Subcutaneous abdominal adipose tissue (tissue), 5 donors: Measurements from ENCODE around the gene CEACAM5.
"Not testable (repeated sequence)": the region's sequence is repeated elsewhere in the genome, so short reads cannot be mapped to it uniquely, and the experiment has no call there.

ENCODE experiments used
- H3K27ac ChIP-seq: one replicate; pipeline ENCODE4 v1.7.0; 2013; ENCODE audit warnings: low read depth, mild to moderate bottlenecking, inconsistent platforms, low read length, moderate library complexity
- H3K27me3 ChIP-seq, 5 donors: one replicate each; pipeline ENCODE4 v1.7.0; 2013; ENCODE audit warnings: low read length in 5 of 5, inconsistent platforms in 1 of 5; ENCODE audit not compliant: control insufficient read depth in 5 of 5, insufficient read depth in 4 of 5
- H3K36me3 ChIP-seq, 5 donors: one replicate each; pipeline ENCODE4 v1.7.0; 2013; ENCODE audit warnings: low read length in 5 of 5; ENCODE audit not compliant: control insufficient read depth in 5 of 5, insufficient read depth in 5 of 5
- H3K4me1 ChIP-seq, 5 donors: one replicate each; pipeline ENCODE4 v1.7.0; 2013; ENCODE audit warnings: low read length in 5 of 5, mild to moderate bottlenecking in 3 of 5, moderate library complexity in 1 of 5; ENCODE audit not compliant: control insufficient read depth in 5 of 5, insufficient read depth in 5 of 5
- H3K4me3 ChIP-seq, 5 donors: one replicate each; pipeline ENCODE4 v1.7.0; 2013; ENCODE audit warnings: low read length in 5 of 5, low read depth in 1 of 5
- H3K9ac ChIP-seq, 5 donors: one replicate each; pipeline ENCODE4 v1.7.0; 2013; ENCODE audit warnings: low read length in 5 of 5, mild to moderate bottlenecking in 4 of 5, moderate library complexity in 3 of 5
- H3K9me3 ChIP-seq, 5 donors: one replicate each; pipeline ENCODE4 v1.7.0; 2013; ENCODE audit warnings: low read length in 5 of 5; ENCODE audit not compliant: control insufficient read depth in 5 of 5
- donor health status: healthy.
- donor health status: healthy.
- donor health status: healthy.
- donor health status: healthy.
- donor health status: healthy.

CEACAM5 gene

DNA sequence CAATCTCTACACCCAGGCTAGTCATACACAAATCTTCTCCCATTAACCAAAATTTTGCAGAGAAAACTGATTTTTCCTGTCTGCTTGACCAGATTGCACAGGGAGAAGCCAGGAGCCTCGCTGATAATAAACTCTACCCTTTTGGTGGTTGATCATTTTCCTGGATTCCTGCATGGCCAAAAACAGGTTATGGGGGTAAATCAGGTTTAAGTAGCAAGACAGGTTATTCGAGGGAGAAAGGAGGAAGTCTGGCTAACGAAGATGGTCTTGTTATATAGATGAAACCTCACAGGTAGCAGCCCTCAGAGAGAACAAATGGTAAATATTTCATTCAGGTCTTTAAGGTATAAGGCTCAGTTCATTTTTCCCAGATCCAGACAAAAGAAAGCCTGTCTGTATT is 30.9 kb downstream of the CEACAM5 start:
- no peaks in the 10 kb centered on the region for H3K36me3 ChIP-seq
- H3K9ac ChIP-seq = no peak overlapping the region
- no peak overlapping the region for H3K27ac ChIP-seq
- no peaks in the 10 kb centered on the region for H3K4me1 ChIP-seq
- H3K9me3 ChIP-seq = no peaks in the 10 kb centered on the region
- H3K27me3 ChIP-seq = peaks cover 0 to 3% (median 2%) of the 10 kb centered on the region in 5 donors
- no peak overlapping the region for H3K4me3 ChIP-seq

DNA sequence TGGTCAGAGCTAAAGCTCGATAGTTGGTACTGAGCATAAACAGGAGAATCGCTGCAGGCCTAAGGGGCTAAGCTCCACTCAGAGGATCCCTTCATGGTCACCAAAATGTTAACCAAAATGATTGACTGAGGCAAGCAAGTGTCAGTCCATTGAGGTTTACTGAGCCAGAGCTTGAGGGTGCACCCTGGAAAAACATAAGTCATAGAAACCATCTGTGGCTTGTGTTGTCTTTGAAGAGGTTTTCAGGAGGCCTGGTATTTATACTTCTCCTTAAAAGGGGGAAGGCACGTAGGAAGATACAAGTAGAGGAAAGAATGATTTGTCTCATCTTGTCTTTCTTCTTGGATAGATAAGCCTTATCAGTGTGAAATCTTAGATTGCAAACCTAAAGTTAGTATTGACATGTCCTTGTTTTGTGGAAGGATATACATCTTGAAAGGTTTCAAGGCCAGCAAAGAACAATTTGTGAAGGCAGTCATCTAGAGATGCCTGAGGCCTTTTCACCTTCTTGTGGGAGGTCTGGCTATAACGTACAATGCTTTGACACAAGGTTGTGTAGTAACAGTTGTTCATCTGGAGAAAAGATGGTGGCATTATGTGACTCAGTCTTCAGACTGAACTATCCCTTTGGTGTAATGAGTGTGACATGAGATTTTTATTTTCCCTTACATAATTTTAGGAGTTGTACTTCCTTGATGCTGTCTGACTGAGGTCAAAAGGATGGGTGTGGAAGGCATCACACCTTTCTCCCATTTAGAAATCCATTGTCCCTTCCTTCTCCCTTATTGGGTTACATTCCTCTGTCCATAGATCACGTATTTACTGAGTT is 32.2 kb downstream of the CEACAM5 start:
- Histone ChIP-seq H3K36me3 (no peaks in the 10 kb centered on the region), H3K9ac (no peak overlapping the region), H3K4me1 (no peaks in the 10 kb centered on the region), H3K27me3 (peaks cover 0 to 7% (median 6%) of the 10 kb centered on the region in 5 donors), H3K4me3 (no peak overlapping the region), H3K9me3 (no peaks in the 10 kb centered on the region), H3K27ac (no peak overlapping the region)

DNA sequence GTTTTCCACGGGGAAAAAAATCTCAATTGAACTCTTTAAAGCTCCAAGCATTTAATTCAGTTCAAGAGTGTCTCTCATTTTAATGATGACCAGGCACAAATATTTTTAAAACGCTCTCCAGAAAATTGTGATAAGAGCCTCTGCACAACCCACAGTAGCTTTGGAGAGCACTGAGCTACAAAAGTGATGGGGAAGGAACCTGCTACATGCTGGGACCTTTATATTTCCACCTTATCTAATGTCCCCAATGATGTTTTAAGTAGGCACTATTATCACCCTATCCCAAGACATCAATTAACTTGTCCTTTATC is 32.8 kb downstream of the CEACAM5 start:
- no peaks in the 10 kb centered on the region for H3K36me3 ChIP-seq
- no peak overlapping the region for H3K4me3 ChIP-seq
- no peak overlapping the region for H3K27ac ChIP-seq
- H3K27me3 ChIP-seq = peaks cover 0 to 13% (median 6%) of the 10 kb centered on the region in 5 donors
- no peaks in the 10 kb centered on the region for H3K4me1 ChIP-seq
- no peaks in the 10 kb centered on the region for H3K9me3 ChIP-seq
- H3K9ac ChIP-seq = no peak overlapping the region

DNA sequence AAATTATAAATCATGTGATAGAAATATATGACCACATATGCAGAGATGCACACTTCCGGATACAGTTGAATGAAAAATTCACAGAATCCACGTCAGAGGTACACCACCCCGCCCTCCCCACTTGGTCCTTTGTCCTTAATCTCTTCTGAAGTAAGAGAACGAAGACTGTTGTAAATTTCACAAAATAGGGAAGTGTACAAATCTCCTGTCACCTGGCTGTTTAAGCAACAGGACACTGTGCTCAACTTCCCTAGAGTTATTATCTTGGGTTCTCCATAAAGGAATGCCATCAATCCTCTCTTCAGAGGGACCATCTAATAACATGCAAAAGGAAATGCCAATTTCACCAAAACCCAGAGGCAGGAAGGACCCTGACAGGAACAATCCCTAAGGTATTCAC is 36.4 kb downstream of the CEACAM5 start:
- no peak overlapping the region for H3K4me3 ChIP-seq
- H3K27me3 ChIP-seq = peaks cover 7 to 26% (median 8%) of the 10 kb centered on the region in 5 donors
- no peak overlapping the region for H3K27ac ChIP-seq
- no peaks in the 10 kb centered on the region for H3K9me3 ChIP-seq
- no peak overlapping the region for H3K9ac ChIP-seq
- H3K4me1 ChIP-seq = no peaks in the 10 kb centered on the region
- no peaks in the 10 kb centered on the region for H3K36me3 ChIP-seq

DNA sequence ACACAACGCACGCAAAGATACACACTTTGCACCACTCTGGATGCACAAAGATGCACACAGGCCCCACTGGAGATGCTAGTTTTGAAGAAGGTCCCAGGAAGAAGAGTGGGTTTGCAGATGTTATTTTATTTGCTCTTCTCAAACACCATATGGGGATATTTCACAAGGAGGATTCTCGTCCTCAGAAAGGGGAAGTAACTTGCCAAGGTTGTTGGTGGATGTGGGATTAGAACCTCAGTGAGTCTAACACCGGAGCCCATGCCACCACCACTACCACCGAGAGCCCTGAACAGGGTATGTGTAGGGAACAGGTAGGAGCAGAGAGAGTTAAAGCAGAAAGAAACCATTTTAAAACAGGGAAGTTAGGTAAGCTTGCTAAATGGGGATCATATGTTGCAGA is 37.3 kb downstream of the CEACAM5 start:
- no peak overlapping the region for H3K4me3 ChIP-seq
- H3K36me3 ChIP-seq = no peaks in the 10 kb centered on the region
- no peaks in the 10 kb centered on the region for H3K4me1 ChIP-seq
- H3K27me3 ChIP-seq = peaks cover 7 to 30% (median 10%) of the 10 kb centered on the region in 5 donors
- H3K9me3 ChIP-seq = no peaks in the 10 kb centered on the region
- H3K27ac ChIP-seq = no peak overlapping the region
- no peak overlapping the region for H3K9ac ChIP-seq

DNA sequence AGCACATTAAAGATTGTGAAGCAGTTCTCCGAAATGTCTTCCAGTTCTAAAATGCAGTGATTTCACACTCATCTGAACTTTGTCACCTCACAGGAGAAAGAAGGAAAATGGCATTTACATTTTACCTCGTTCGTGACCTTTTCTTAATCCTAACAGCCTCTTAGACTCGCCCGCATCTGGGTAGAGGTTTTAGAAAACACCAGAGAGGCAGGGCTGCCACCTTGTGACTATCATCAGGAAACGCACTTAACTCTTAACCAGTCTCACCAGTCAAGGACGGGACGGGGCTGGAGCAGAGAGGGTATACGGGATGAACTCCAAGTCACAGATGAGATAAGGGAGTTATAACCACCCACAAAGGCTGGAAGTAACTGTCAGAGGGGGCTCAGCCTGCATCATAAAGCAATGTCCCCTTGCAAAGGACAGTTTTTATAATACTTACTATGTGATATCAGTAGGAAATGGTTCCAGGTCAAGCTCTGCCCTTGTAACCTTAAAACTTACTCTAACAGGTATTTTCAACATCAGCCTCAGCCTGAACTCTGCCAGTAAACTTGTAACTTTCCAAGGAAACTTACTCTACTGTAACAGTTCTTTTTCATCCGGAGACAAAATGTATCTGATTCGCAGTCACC is 38.3 kb downstream of the CEACAM5 start:
- Histone ChIP-seq H3K4me1 (no peaks in the 10 kb centered on the region), H3K36me3 (no peaks in the 10 kb centered on the region), H3K27ac (no peak overlapping the region), H3K27me3 (peaks cover 6 to 34% (median 12%) of the 10 kb centered on the region in 5 donors), H3K9ac (no peak overlapping the region), H3K9me3 (no peaks in the 10 kb centered on the region), H3K4me3 (no peak overlapping the region)

DNA sequence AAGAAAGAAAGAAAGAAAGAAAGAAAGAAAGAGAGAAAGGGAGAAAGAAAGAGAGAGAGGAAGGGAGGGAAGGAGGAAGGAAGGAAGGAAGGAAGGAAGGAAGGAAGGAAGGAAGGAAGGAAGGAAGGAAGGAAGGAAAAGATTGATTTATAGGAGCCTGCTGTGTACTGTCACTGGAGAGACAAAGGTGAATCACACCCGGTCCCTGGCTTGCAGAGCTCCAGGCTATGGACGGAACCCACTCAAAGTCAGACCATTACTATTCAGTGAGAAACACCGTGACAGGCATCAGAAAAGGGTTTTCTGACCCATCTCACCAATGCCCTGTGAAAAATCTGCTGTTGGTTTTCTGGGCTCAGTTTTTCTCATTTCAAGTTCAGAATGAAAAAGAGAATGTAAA is 39.6 kb downstream of the CEACAM5 start:
- Histone ChIP-seq H3K4me1 (no peaks in the 10 kb centered on the region), H3K36me3 (no peaks in the 10 kb centered on the region), H3K9me3 (no peaks in the 10 kb centered on the region), H3K4me3 (no peak overlapping the region), H3K27ac (no peak overlapping the region), H3K27me3 (peaks cover 4 to 43% (median 13%) of the 10 kb centered on the region in 5 donors), H3K9ac (no peak overlapping the region)

DNA sequence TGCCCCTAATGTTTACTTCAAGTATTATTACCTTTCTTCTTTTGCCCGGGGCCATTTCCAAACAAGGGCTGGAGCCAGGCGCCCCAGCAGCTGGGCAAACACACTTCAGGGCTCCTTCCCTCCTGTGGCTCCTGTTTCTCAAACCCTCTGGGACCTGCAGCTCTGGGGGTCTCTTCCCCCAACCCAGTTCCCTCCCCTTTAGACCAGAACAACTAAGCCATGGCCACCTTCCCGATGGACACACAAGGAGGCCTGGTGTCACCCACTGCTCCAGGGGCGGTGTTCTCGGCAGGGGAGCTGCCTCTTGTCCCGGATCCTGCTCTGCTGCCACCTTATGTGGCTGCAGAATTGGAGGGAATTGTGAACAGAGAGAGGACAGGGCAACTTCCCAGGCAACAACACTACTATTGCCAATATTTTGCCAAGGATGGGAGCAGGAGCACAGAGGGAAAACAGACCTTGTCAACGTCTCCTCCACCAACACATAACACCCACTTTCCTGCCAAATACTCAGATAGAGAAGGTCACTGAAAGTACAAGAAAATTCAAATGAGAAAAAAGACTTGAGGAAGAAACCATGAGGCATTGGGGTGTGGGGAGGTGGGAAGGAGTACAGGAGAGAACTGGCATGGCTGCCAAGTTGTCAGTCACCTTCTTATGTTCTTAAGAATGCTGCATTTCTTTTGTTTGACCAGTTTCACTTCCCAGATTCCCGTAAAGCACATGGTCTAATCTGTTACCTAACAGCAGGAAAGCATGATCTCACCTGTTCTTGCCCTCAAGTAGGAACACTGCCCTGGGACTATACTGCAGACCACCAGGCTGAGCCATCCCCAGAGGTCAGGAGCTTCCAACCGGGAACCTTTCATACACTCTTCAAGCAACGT is 42.1 kb downstream of the CEACAM5 start:
- H3K9ac ChIP-seq, H3K36me3 ChIP-seq, H3K4me3 ChIP-seq, H3K27ac ChIP-seq, H3K9me3 ChIP-seq, H3K4me1 ChIP-seq: not testable (repeated sequence)
- H3K27me3 ChIP-seq = peaks cover 2 to 43% (median 14%) of the 10 kb centered on the region in 5 donors

DNA sequence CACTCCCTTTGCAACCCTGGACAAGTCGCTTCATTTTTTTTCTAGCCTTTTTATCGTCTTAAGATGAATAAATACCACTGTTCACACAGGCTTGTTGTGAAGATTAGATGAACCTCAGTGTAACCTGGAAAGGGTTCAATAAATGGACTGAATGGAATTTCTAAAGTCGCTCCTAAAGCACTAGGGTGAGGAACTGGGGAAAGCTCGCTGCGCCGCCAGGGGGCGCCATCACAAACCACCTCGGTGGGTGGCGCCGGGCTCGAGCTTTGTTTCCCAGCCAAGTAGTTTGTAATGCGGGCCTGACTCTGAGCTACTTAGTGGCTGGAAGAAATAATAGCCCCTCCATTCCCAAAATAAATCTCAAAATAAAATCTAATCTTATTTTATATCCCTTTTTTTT is 44.7 kb downstream of the CEACAM5 start:
- Histone ChIP-seq H3K4me3 (no peak overlapping the region), H3K27ac (no peak overlapping the region)

More for the DNA sequence above, 44.7 kb downstream of the CEACAM5 start:
- Histone ChIP-seq H3K36me3 (no peaks in the 10 kb centered on the region), H3K4me1 (no peaks in the 10 kb centered on the region), H3K9me3 (no peaks in the 10 kb centered on the region), H3K27me3 (peaks cover 0 to 29% (median 11%) of the 10 kb centered on the region in 5 donors), H3K9ac (no peak overlapping the region)
